Liver (tissue), 3 donors: ENCODE results near the gene NR1I3.

ENCODE experiments used
- EGR1 ChIP-seq, 2 donors: IDR thresholded peaks; 2 replicates each; pipeline ENCODE4 v1.6.1; 2016 to 2018; ENCODE audit warnings: antibody characterized with exemption in 2 of 2, low read depth in 2 of 2
- JUND ChIP-seq, 2 donors: IDR thresholded peaks; 2 replicates each; pipeline ENCODE4 v1.6.1; 2016; ENCODE audit warnings: antibody characterized with exemption in 2 of 2
- RAD21 ChIP-seq, 2 donors: IDR thresholded peaks; 2 replicates each; pipeline ENCODE4 v1.6.1; 2016; ENCODE audit warnings: antibody characterized with exemption in 2 of 2, mild to moderate bottlenecking in 2 of 2
- SP1 ChIP-seq: IDR thresholded peaks from 2 replicates; pipeline ENCODE4 v1.6.1; 2018; ENCODE audit warnings: antibody characterized with exemption, mild to moderate bottlenecking
- TAF1 ChIP-seq: conservative IDR thresholded peaks from 2 replicates; pipeline ENCODE4 v1.6.1; 2016; ENCODE audit warnings: antibody characterized with exemption, mild to moderate bottlenecking
- YY1 ChIP-seq: IDR thresholded peaks from 2 replicates; pipeline ENCODE4 v1.6.1; 2016; ENCODE audit warnings: antibody characterized with exemption, mild to moderate bottlenecking
- TF ChIP-seq, protein P1 (sequence below): fragments of 150-350 bp; IDR thresholded peaks from 2 replicates; pipeline ENCODE4 v1.5.1; 2017; ENCODE audit warnings: improper control_type of control experiment, low read depth, low read length; ENCODE audit not compliant: missing input control
- donor health status: healthy.
- donor health status: healthy.

DNA sequence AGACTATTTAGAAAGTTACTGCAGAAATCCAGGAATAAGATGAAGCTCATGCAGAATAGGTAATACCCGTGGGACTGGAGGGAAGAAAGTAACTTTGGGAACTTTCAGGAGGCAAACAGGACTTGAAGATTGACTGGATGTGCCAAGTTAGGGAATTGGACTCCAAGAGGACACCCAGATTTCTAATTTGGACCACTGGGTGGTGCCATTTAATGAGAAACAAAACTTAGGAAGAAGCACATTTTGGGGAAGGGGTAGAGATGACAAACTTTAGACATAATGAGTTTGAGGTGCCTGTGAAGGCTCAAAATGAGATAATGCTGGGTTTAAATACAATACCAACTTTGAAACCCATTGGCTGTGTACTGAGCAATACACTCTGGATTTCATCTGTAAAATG, 57.4 kb downstream of the NR1I3 start:
- TF ChIP-seq, protein P1, sequence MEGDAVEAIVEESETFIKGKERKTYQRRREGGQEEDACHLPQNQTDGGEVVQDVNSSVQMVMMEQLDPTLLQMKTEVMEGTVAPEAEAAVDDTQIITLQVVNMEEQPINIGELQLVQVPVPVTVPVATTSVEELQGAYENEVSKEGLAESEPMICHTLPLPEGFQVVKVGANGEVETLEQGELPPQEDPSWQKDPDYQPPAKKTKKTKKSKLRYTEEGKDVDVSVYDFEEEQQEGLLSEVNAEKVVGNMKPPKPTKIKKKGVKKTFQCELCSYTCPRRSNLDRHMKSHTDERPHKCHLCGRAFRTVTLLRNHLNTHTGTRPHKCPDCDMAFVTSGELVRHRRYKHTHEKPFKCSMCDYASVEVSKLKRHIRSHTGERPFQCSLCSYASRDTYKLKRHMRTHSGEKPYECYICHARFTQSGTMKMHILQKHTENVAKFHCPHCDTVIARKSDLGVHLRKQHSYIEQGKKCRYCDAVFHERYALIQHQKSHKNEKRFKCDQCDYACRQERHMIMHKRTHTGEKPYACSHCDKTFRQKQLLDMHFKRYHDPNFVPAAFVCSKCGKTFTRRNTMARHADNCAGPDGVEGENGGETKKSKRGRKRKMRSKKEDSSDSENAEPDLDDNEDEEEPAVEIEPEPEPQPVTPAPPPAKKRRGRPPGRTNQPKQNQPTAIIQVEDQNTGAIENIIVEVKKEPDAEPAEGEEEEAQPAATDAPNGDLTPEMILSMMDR = peak; percentile 34
- TF ChIP-seq TAF1 = no peak
- no peak for TF ChIP-seq JUND (IDR thresholded peaks at IDR 0.05)
- no peak for TF ChIP-seq EGR1 (IDR thresholded peaks at IDR 0.05; ENCODE audit: low read depth in 2 of 2)
- TF ChIP-seq YY1 = no peak
- TF ChIP-seq SP1 = no peak
- peak; percentile 59 to 68 for TF ChIP-seq RAD21 (IDR thresholded peaks at IDR 0.05)
